ENCODE data around the gene KCNMB1. TPM values are rescaled to one million over a fixed set of nuclear protein-coding genes. Genes with fewer than 3 reads are reported as not detected.

The KCNMB1 gene
- total RNA-seq, 1 donor from 2014 or later: not detected

- Mint-ChIP-seq H3K27ac (no peak overlapping the region), H3K9me3 (no peaks in the 10 kb centered on the region), H3K27me3 (peaks cover 2% of the 10 kb centered on the region), H3K4me1 (no peaks in the 10 kb centered on the region), H3K4me3 (no peak overlapping the region), H3K36me3 (ENCODE audit: low read depth) (no peaks in the 10 kb centered on the region)
- DNase-seq (no peak), ATAC-seq (ENCODE audit: low read depth) (no peak)
- ChIA-PET CTCF (no interaction called here), POLR2A (no interaction called here)
- intact Hi-C loops (cut with micrococcal nuclease): no loop called here
- no peak for TF ChIP-seq CTCF (IDR thresholded peaks at IDR 0.05)
Measured at GRCh38 chr5:170363671-170364070, 25.5 kb downstream of the KCNMB1 start.

GRCh38 chr5:170362656-170363055, 26.5 kb downstream of the KCNMB1 start:
- no peak for TF ChIP-seq CTCF (IDR thresholded peaks at IDR 0.05)
- no peak for ATAC-seq (ENCODE audit: low read depth)
- no peaks in the 10 kb centered on the region for H3K9me3 Mint-ChIP-seq
- no peak overlapping the region for H3K4me3 Mint-ChIP-seq
- no peaks in the 10 kb centered on the region for H3K36me3 Mint-ChIP-seq (ENCODE audit: low read depth)
- H3K4me1 Mint-ChIP-seq: peaks cover 7% of the 10 kb centered on the region
- intact Hi-C loops (cut with micrococcal nuclease): no loop called here
- ChIA-PET CTCF (no interaction called here), POLR2A (no interaction called here)
- no peak overlapping the region for H3K27ac Mint-ChIP-seq
- DNase-seq: no peak
- no peaks in the 10 kb centered on the region for H3K27me3 Mint-ChIP-seq

- ATAC-seq (ENCODE audit: low read depth) (no peak), DNase-seq (no peak)
- intact Hi-C loops (cut with micrococcal nuclease): no loop called here
- Mint-ChIP-seq H3K9me3 (no peaks in the 10 kb centered on the region), H3K36me3 (ENCODE audit: low read depth) (no peaks in the 10 kb centered on the region), H3K27ac (no peak overlapping the region), H3K4me1 (peaks cover 11% of the 10 kb centered on the region), H3K27me3 (no peaks in the 10 kb centered on the region), H3K4me3 (no peak overlapping the region)
- ChIA-PET CTCF (interaction anchor here (0.6 kb wide), 1 partner anchor 136 kb away, joined by 3 read pairs; no protein-coding TSS in a partner anchor), POLR2A (no interaction called here)
- TF ChIP-seq CTCF (IDR thresholded peaks at IDR 0.05): no peak
Measured at GRCh38 chr5:170362102-170362501, 27.1 kb downstream of the KCNMB1 start.

- no peak for DNase-seq
- no peak overlapping the region for H3K27ac Mint-ChIP-seq
- no peak for TF ChIP-seq CTCF (IDR thresholded peaks at IDR 0.05)
- CTCF ChIA-PET: interaction anchor here (0.6 kb wide), 1 partner anchor 136 kb away, joined by 3 read pairs; no protein-coding TSS in a partner anchor
- no peaks in the 10 kb centered on the region for H3K27me3 Mint-ChIP-seq
- H3K4me3 Mint-ChIP-seq: no peak overlapping the region
- H3K4me1 Mint-ChIP-seq: peaks cover 11% of the 10 kb centered on the region
- ATAC-seq (ENCODE audit: low read depth): no peak
- no peaks in the 10 kb centered on the region for H3K36me3 Mint-ChIP-seq (ENCODE audit: low read depth)
- POLR2A ChIA-PET: no interaction called here
- intact Hi-C loops (cut with micrococcal nuclease): no loop called here
- no peaks in the 10 kb centered on the region for H3K9me3 Mint-ChIP-seq
Measured at GRCh38 chr5:170361616-170362015, 27.6 kb downstream of the KCNMB1 start.

GRCh38 chr5:170361116-170361515, 28.1 kb downstream of the KCNMB1 start:
- no peak overlapping the region for H3K27ac Mint-ChIP-seq
- TF ChIP-seq CTCF (IDR thresholded peaks at IDR 0.05): no peak
- ChIA-PET CTCF (interaction anchor here (0.6 kb wide), 1 partner anchor 135 kb away, joined by 3 read pairs; no protein-coding TSS in a partner anchor), POLR2A (no interaction called here)
- H3K36me3 Mint-ChIP-seq (ENCODE audit: low read depth): no peaks in the 10 kb centered on the region
- H3K4me1 Mint-ChIP-seq: peaks cover 11% of the 10 kb centered on the region
- H3K9me3 Mint-ChIP-seq: no peaks in the 10 kb centered on the region
- intact Hi-C loops (cut with micrococcal nuclease): no loop called here
- ATAC-seq (ENCODE audit: low read depth): no peak
- no peaks in the 10 kb centered on the region for H3K27me3 Mint-ChIP-seq
- DNase-seq: no peak
- H3K4me3 Mint-ChIP-seq: no peak overlapping the region

Data from activated B cell treated with CpG ODN at 0.5 μM for 24 hours (primary cell).